Stimulated activated CD4-positive, alpha-beta T cell treated with anti-CD3 and anti-CD28 coated beads, Interleukin-12 subunit alpha, Interleukin-12 subunit beta, amount 100 ng/mL, for 4 hours (primary cell): ENCODE results near the gene ACTR6.
A peak's percentile ranks its signal among the peaks of the same experiment; 100 is the strongest.

Experiments used
- DNase-seq: peaks from one replicate; pipeline ENCODE4 v3.0.0-alpha.2; 2020

ACTR6 gene

GRCh38 chr12:100267603-100268281 lies 67.1 kb downstream of the ACTR6 start:
- peak; percentile 8 for DNase-seq

DNA sequence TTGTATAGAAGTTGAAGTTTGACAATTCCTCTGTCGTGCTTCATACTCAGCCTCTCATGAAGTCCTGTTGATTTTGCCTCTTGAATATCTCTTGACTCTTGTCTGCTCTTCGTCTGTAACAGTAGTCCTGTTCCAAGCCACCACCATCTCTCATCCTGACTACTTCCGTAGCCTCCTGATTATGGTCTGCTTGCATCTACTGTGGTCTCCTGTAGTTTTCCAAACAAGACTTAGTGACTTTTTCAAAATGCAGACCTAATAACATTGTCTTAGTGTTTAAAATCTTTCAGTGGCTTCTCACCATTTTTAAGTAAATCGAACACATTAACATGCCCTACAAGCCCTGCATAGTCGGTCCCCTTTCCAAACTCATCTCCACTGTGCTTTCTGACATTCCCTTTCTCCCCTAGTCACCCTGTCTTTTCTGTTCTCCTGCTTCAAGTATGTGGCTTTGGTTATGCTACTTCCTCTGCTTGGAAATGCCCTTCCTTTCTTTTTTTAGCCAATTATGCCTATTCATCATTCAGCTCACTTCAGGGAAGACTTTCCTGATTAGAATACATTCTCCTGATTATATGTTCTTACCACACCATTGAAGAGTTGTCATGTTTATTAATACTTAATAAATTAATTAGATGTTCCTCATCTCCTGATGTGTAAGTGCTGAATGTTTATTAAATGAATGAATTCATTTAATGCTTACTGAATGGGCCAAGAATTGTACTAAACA lies 68.4 kb downstream of the ACTR6 start:
- DNase-seq = no peak

DNA sequence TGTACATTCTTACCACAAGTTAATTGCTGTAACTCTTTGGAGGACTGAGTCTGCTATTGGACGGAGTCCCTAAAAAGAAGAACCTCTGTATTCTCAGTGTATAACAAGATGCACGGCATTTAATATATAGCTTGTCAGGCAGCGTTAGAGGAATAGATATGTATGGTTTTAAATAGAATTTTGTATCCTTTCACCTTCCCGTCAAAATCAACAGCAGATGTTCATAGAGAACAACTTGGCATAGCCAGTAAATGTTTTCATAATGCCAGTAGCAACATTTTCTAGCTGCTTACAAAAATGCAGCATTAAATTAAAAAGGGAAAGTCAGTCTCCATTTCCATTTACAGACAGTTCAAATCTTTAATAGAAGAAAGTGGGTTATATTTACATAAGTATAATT lies 73.2 kb downstream of the ACTR6 start:
- DNase-seq = no peak
